Tibial nerve (tissue), 4 donors: ENCODE results near the gene IST1.

Source experiments
- CTCF ChIP-seq, 5 experiments: fragments of 200-600 bp in 3 of 5; fragments of 450-650 bp in 2 of 5; sonication (generic) in 3 of 5; IDR thresholded peaks; one replicate each; pipeline ENCODE4 v1.5.1; 2016 to 2019; ENCODE audit warnings: antibody characterized with exemption in 5 of 5, mild to moderate bottlenecking in 3 of 5, moderate library complexity in 2 of 5
- EP300 ChIP-seq, 2 donors: sonication (generic); formaldehyde crosslinking; IDR thresholded peaks; one replicate each; pipeline ENCODE4 v1.6.1; 2017; ENCODE audit warnings: antibody characterized with exemption in 2 of 2, mild to moderate bottlenecking in 1 of 2

GRCh38 chr16:71855937-71856662 lies 39.2 kb upstream of the IST1 start:
- TF ChIP-seq EP300 (IDR thresholded peaks at IDR 0.05) (no peak), CTCF (IDR thresholded peaks at IDR 0.05) (no peak)
